Neural cell (in vitro differentiated cells): Measurements from ENCODE around the gene TF. TPM values are rescaled to one million over a fixed set of nuclear protein-coding genes. Genes with fewer than 3 reads are reported as not detected.

Experiments used
- H2AFZ ChIP-seq: fragments of 200-600, 300-800 bp; sonication (generic), shearing (Covaris generic); 2 replicates; pipeline ENCODE4 v1.6.0; 2014; ENCODE audit warnings: low read depth, mild to moderate bottlenecking, antibody characterized with exemption, low read length, moderate library complexity
- H3F3A ChIP-seq: fragments of 200-600 bp; shearing (Covaris generic); 2 replicates; pipeline ENCODE4 v1.6.1; 2016; ENCODE audit warnings: mild to moderate bottlenecking, moderate library complexity, mixed read lengths, antibody characterized with exemption, low read length; ENCODE audit not compliant: insufficient read depth, poor library complexity, severe bottlenecking
- H3K27ac ChIP-seq: fragments of 200-600, 300-800 bp; sonication (generic), shearing (Covaris generic); 2 replicates; pipeline ENCODE4 v1.5.1; 2014; ENCODE audit warnings: mild to moderate bottlenecking, low read length, moderate library complexity
- H3K27me3 ChIP-seq: fragments of 300-800, 200-600 bp; sonication (generic), shearing (Covaris generic); 2 replicates; pipeline ENCODE4 v1.6.0; 2014; ENCODE audit warnings: mild to moderate bottlenecking, low read depth, low read length, moderate library complexity; ENCODE audit not compliant: insufficient read depth
- H3K36me3 ChIP-seq: fragments of 300-800, 200-600 bp; sonication (generic), shearing (Covaris generic); 2 replicates; pipeline ENCODE4 v1.5.1; 2014; ENCODE audit warnings: mild to moderate bottlenecking, antibody characterized with exemption, low read length, moderate library complexity; ENCODE audit not compliant: insufficient read depth
- H3K4me2 ChIP-seq: fragments of 300-800, 200-600 bp; sonication (generic), shearing (Covaris generic); 2 replicates; pipeline ENCODE4 v1.6.0; 2014; ENCODE audit warnings: mild to moderate bottlenecking, low read length
- H3K4me3 ChIP-seq: fragments of 300-800, 200-600 bp; sonication (generic), shearing (Covaris generic); 2 replicates; pipeline ENCODE4 v1.5.1; 2014; ENCODE audit warnings: mild to moderate bottlenecking, low read length, moderate library complexity
- H3K79me2 ChIP-seq: fragments of 200-600 bp; shearing (Covaris generic); replicated peaks from 2 replicates; pipeline ENCODE4 v1.6.0; 2014; ENCODE audit warnings: mild to moderate bottlenecking, low read length, moderate library complexity; ENCODE audit not compliant: insufficient read depth
- H3K9ac ChIP-seq: fragments of 300-800, 200-600 bp; sonication (generic), shearing (Covaris generic); 2 replicates; pipeline ENCODE4 v1.6.1; 2016; ENCODE audit warnings: mild to moderate bottlenecking, low read length, mixed read lengths
- H3K9me2 ChIP-seq: fragments of 200-600 bp; shearing (Covaris generic); 2 replicates; pipeline ENCODE4 v1.6.1; 2016; ENCODE audit warnings: mild to moderate bottlenecking, low read length, mixed read lengths; ENCODE audit not compliant: insufficient read depth
- H3K9me3 ChIP-seq: fragments of 200-600, 300-800 bp; sonication (generic), shearing (Covaris generic); 2 replicates; pipeline ENCODE4 v1.6.1; 2016; ENCODE audit warnings: mild to moderate bottlenecking, mixed run types, low read length, moderate library complexity, mixed read lengths
- H4K20me1 ChIP-seq: fragments of 200-600 bp; shearing (Covaris generic); 2 replicates; pipeline ENCODE4 v1.6.1; 2016; ENCODE audit warnings: mild to moderate bottlenecking, mixed run types; ENCODE audit not compliant: insufficient read depth
- CTCF ChIP-seq: fragments of 450-650 bp; IDR thresholded peaks from 2 replicates; pipeline ENCODE4 v1.5.1; 2014; ENCODE audit warnings: antibody characterized with exemption, mild to moderate bottlenecking, moderate library complexity; ENCODE audit not compliant: poor library complexity, severe bottlenecking
- EP300 ChIP-seq: fragments of 450-650 bp; conservative IDR thresholded peaks from 2 replicates; pipeline ENCODE4 v1.6.1; 2014; ENCODE audit warnings: antibody characterized with exemption, mild to moderate bottlenecking, moderate library complexity; ENCODE audit not compliant: poor library complexity, severe bottlenecking
- EZH2 ChIP-seq: fragments of 200-600, 300-800 bp; shearing (Covaris generic), sonication (generic); IDR thresholded peaks from 2 replicates; pipeline ENCODE4 v1.6.1; 2014; ENCODE audit warnings: antibody characterized with exemption, low read length, borderline replicate concordance, mild to moderate bottlenecking; ENCODE audit not compliant: insufficient read depth, poor library complexity, severe bottlenecking
- MXI1 ChIP-seq: fragments of 450-650 bp; conservative IDR thresholded peaks from 2 replicates; pipeline ENCODE4 v1.6.1; 2014; ENCODE audit warnings: antibody characterized with exemption, mild to moderate bottlenecking; ENCODE audit not compliant: poor library complexity, severe bottlenecking
- POLR2AphosphoS5 ChIP-seq: IDR thresholded peaks from 2 replicates; pipeline ENCODE4 v1.6.1; 2012
- RAD21 ChIP-seq: fragments of 450-650 bp; conservative IDR thresholded peaks from 2 replicates; pipeline ENCODE4 v1.6.1; 2014; ENCODE audit warnings: antibody characterized with exemption, mild to moderate bottlenecking, moderate library complexity
- REST ChIP-seq: IDR thresholded peaks from 2 replicates; pipeline ENCODE4 v1.6.1; 2012; ENCODE audit warnings: borderline replicate concordance
- SMC3 ChIP-seq: fragments of 450-650 bp; conservative IDR thresholded peaks from 2 replicates; pipeline ENCODE4 v1.6.1; 2014; ENCODE audit warnings: antibody characterized with exemption, mild to moderate bottlenecking, moderate library complexity; ENCODE audit not compliant: poor library complexity
- TAF1 ChIP-seq: IDR thresholded peaks from 2 replicates; pipeline ENCODE4 v1.6.1; 2012; ENCODE audit warnings: low read depth
- polyA plus RNA-seq: library from polyadenylated mRNA; depleted of rRNA; stranded (reverse); fragments of >200 nt; gene quantifications from 2 replicates; pipeline ENCODE4 v1.2.3, GENCODE V29; 2014

The TF gene
- polyA plus RNA-seq, 1 donor from 2014 or later: 1.4 TPM

- Histone ChIP-seq H3K27me3 (no peaks in the 10 kb centered on the region), H3K4me2 (no peak overlapping the region), H3F3A (no peaks in the 10 kb centered on the region), H3K4me3 (no peak overlapping the region), H3K9me3 (no peaks in the 10 kb centered on the region), H2AFZ (no peak overlapping the region), H3K27ac (no peak overlapping the region), H4K20me1 (no peaks in the 10 kb centered on the region), H3K9ac (no peak overlapping the region), H3K36me3 (no peaks in the 10 kb centered on the region), H3K9me2 (no peaks in the 10 kb centered on the region), H3K79me2 (no peaks in the 10 kb centered on the region)
- no peak for TF ChIP-seq EP300
- TF ChIP-seq POLR2AphosphoS5: no peak
- TF ChIP-seq MXI1: no peak
- TF ChIP-seq REST: no peak
- no peak for TF ChIP-seq TAF1
- TF ChIP-seq RAD21: no peak
- TF ChIP-seq CTCF: no peak
- TF ChIP-seq SMC3: no peak
- TF ChIP-seq EZH2: no peak
These were observed 15.7 kb downstream of the TF start for GRCh38 chr3:133761605-133762484.

- Histone ChIP-seq H4K20me1 (no peaks in the 10 kb centered on the region), H3K9me2 (no peaks in the 10 kb centered on the region), H3F3A (no peaks in the 10 kb centered on the region), H2AFZ (no peak overlapping the region), H3K9ac (no peak overlapping the region), H3K36me3 (no peaks in the 10 kb centered on the region), H3K4me2 (no peak overlapping the region), H3K79me2 (no peaks in the 10 kb centered on the region), H3K4me3 (no peak overlapping the region), H3K27me3 (no peaks in the 10 kb centered on the region), H3K27ac (no peak overlapping the region), H3K9me3 (no peaks in the 10 kb centered on the region)
- TF ChIP-seq MXI1: no peak
- no peak for TF ChIP-seq RAD21
- no peak for TF ChIP-seq EP300
- no peak for TF ChIP-seq EZH2
- no peak for TF ChIP-seq TAF1
- no peak for TF ChIP-seq SMC3
- TF ChIP-seq CTCF: no peak
- no peak for TF ChIP-seq REST
- no peak for TF ChIP-seq POLR2AphosphoS5
These were observed 16.3 kb downstream of the TF start for GRCh38 chr3:133762539-133762938.
